Activated CD4-positive, alpha-beta T cell treated with anti-CD3 and anti-CD28 coated beads, Interleukin-2, amount 10 ng/mL, durations not matched to agents 7 days and 5 days (primary cell): ENCODE measurements around the gene CERS2. TPM values are rescaled to one million over a fixed set of nuclear protein-coding genes. Genes with fewer than 3 reads are reported as not detected.
"Not testable (repeated sequence)": the region's sequence is repeated elsewhere in the genome, so short reads cannot be mapped to it uniquely, and the experiment has no call there.

ENCODE experiments used
- CTCF ChIA-PET: fragments of 350-600 bp; sonication (Branson Sonifier 250); formaldehyde crosslinking; loops from one replicate; lab custom pipeline; 2021; ENCODE audit warnings: antibody characterized with exemption; lab: Charles Lee
- POLR2A ChIA-PET: fragments of 350-600 bp; sonication (Branson Sonifier 250); formaldehyde crosslinking; loops from one replicate; lab custom pipeline; 2021; ENCODE audit warnings: antibody characterized with exemption; lab: Charles Lee
- DNase-seq: peaks from one replicate; pipeline ENCODE4 v3.0.0-alpha.2; 2020
- H3K27ac Mint-ChIP-seq: one replicate; pipeline ENCODE4 v1.8.0; 2021; ENCODE audit warnings: mild to moderate bottlenecking, moderate library complexity, mixed read lengths
- H3K27me3 Mint-ChIP-seq: one replicate; pipeline ENCODE4 v1.8.0; 2021; ENCODE audit warnings: mixed read lengths
- H3K36me3 Mint-ChIP-seq: one replicate; pipeline ENCODE4 v1.8.0; 2021; ENCODE audit warnings: low read depth, mixed read lengths
- H3K4me1 Mint-ChIP-seq: one replicate; pipeline ENCODE4 v1.8.0; 2021; ENCODE audit warnings: mixed read lengths
- H3K4me3 Mint-ChIP-seq: one replicate; pipeline ENCODE4 v1.8.0; 2021; ENCODE audit warnings: mild to moderate bottlenecking, moderate library complexity, mixed read lengths
- H3K9me3 Mint-ChIP-seq: one replicate; pipeline ENCODE4 v1.8.0; 2021; ENCODE audit warnings: mixed read lengths
- total RNA-seq, 2 experiments: library from RNA; stranded (reverse); gene quantifications; one replicate each; pipeline ENCODE4 v1.2.3, GENCODE V29; 2021

CERS2 gene
- total RNA-seq, 2 experiments from 2014 or later = 173 to 192 TPM

DNA sequence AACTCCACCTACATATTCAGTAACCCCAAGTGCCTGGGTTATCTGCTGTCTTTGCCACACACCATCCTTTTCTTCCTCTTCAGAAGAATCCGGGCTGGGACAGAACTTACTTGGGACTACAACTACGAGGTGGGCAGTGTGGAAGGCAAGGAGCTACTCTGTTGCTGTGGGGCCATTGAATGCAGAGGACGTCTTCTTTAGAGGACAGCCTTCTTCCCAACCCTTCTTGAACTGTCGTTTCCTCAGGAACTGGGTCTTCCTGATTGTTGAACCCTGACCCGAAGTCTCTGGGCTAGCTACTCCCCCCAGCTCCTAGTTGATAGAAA, 10.5 kb downstream of the CERS2 start:
- CTCF ChIA-PET = no interaction called here
- no peak overlapping the region for H3K27ac Mint-ChIP-seq
- no peaks in the 10 kb centered on the region for H3K27me3 Mint-ChIP-seq
- H3K4me1 Mint-ChIP-seq = peaks cover 15% of the 10 kb centered on the region
- H3K4me3 Mint-ChIP-seq = no peak overlapping the region
- no peaks in the 10 kb centered on the region for H3K9me3 Mint-ChIP-seq
- POLR2A ChIA-PET = no interaction called here
- H3K36me3 Mint-ChIP-seq = peaks cover 79% of the 10 kb centered on the region
- no peak for DNase-seq

DNA sequence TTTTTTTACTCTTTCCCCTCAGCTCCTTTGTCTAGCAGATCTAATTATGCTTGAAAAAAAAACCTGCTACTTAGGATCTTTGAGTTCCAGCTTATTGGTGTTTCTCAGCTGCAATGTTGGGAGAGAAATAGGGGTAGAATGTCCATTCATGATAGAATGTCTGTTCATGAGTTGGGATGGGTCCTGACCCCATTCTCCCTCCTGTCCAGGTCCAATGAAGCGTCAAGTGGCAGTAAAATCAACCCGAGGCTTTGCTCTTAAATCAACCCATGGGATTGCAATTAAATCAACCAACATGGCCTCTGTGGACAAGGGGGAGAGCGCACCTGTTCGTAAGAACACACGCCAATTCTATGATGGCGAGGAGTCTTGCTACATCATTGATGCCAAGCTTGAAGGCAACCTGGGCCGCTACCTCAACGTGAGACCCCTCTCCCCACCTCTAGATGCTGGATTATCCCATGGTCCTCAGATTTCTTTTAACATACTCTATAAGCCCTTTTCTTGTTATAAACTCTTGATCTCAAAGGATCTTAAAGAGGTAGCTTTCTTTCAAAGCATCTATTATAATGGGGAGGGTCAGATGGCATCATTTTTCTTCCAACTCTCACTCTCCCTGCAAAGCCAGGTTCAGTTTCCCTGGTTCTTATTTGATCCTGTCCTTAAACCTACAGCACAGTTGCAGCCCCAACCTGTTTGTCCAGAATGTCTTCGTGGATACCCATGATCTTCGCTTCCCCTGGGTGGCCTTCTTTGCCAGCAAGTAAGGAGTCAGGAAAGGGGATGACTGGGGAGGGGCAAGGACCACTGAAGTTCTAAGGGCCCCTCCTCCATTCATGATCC, 11.1 kb downstream of the CERS2 start:
- DNase-seq = no peak
- POLR2A ChIA-PET = interaction anchor here (0.6 kb wide), 1 partner anchor 315 kb away, joined by 4 read pairs; no protein-coding TSS in a partner anchor
- no peaks in the 10 kb centered on the region for H3K27me3 Mint-ChIP-seq
- H3K36me3 Mint-ChIP-seq = peaks cover 80% of the 10 kb centered on the region
- CTCF ChIA-PET = interaction anchor here (0.7 kb wide), 1 partner anchor 11 kb away, joined by 3 read pairs; no protein-coding TSS in a partner anchor
- no peaks in the 10 kb centered on the region for H3K9me3 Mint-ChIP-seq
- peaks cover 12% of the 10 kb centered on the region for H3K4me1 Mint-ChIP-seq
- no peak overlapping the region for H3K4me3 Mint-ChIP-seq
- H3K27ac Mint-ChIP-seq = peak overlapping the region; percentile 69

- H3K4me3 Mint-ChIP-seq = no peak overlapping the region
- DNase-seq = no peak
- H3K27me3 Mint-ChIP-seq = no peaks in the 10 kb centered on the region
- CTCF ChIA-PET = no interaction called here
- H3K4me1 Mint-ChIP-seq = peaks cover 12% of the 10 kb centered on the region
- no peaks in the 10 kb centered on the region for H3K9me3 Mint-ChIP-seq
- H3K27ac Mint-ChIP-seq = no peak overlapping the region
- H3K36me3 Mint-ChIP-seq = peaks cover 73% of the 10 kb centered on the region
- POLR2A ChIA-PET = no interaction called here
These were observed 12.9 kb downstream of the CERS2 start for GRCh38 chr1:150961756-150962155.

DNA sequence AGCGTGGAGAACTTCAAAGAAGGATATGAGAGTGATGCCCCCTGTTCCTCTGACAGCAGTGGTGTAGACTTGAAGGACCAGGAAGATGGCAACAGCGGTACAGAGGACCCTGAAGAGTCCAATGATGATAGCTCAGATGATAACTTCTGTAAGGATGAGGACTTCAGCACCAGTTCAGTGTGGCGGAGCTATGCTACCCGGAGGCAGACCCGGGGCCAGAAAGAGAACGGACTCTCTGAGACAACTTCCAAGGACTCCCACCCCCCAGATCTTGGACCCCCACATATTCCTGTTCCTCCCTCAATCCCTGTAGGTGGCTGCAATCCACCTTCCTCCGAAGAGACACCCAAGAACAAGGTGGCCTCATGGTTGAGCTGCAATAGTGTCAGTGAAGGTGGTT, 14.0 kb downstream of the CERS2 start:
- Mint-ChIP-seq H3K36me3 (peaks cover 72% of the 10 kb centered on the region), H3K4me1 (peaks cover 12% of the 10 kb centered on the region), H3K9me3 (no peaks in the 10 kb centered on the region), H3K27ac (no peak overlapping the region), H3K4me3 (no peak overlapping the region), H3K27me3 (no peaks in the 10 kb centered on the region)
- CTCF ChIA-PET = no interaction called here
- POLR2A ChIA-PET = no interaction called here
- DNase-seq = no peak

DNA sequence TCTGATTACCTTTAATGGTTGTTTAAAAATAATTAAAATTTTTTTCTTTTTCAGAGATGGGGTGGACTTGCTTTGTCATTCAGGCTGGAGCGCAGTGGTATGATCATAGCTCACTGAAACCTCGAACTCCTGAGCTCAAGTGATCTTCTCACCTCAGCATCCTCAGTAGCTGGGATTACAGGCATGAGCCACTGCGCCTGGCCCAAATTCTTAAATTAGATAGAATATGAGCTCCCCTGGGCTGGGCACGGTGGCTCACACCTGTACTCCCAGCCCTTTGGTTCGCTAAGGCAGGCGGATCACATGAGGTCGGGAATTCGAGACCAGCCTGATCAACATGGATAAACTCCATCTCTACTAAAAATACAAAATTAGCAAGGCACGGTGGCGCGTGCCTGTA, 17.0 kb downstream of the CERS2 start:
- H3K4me3 Mint-ChIP-seq = no peak overlapping the region
- peaks cover 70% of the 10 kb centered on the region for H3K36me3 Mint-ChIP-seq
- peaks cover 6% of the 10 kb centered on the region for H3K4me1 Mint-ChIP-seq
- no peaks in the 10 kb centered on the region for H3K9me3 Mint-ChIP-seq
- no peak for DNase-seq
- POLR2A ChIA-PET = interaction anchor here (0.7 kb wide), 1 partner anchor 328 kb away, joined by 8 read pairs; the partner anchor contains the start of gene ENSA
- H3K27me3 Mint-ChIP-seq = no peaks in the 10 kb centered on the region
- H3K27ac Mint-ChIP-seq = no peak overlapping the region
- CTCF ChIA-PET = interaction anchor here (0.6 to 1.5 kb wide), 7 partner anchors 11 to 397 kb away, joined by 3 to 4 read pairs (median 3); no protein-coding TSS in a partner anchor

DNA sequence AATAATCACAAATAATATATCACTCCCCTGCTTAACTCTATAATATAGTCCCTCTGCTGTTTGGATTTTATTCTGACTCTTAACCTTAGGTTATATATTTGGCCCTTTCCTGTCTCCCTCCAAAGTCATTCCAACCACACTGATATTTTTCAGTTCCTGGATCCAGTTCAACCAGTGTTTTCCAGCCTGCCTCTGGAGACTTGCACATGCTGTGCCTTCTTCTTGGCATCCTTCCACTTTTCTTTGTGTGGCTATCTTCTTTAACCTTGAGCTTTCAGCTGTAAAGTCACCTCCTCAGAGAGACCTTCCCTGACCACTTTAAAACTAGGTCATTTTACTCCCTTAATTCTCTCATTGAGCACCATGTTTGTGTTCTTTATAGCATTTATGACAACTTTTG, 19.4 kb downstream of the CERS2 start:
- H3K36me3 Mint-ChIP-seq = peaks cover 71% of the 10 kb centered on the region
- ChIA-PET POLR2A (no interaction called here), CTCF (interaction anchor here (1.2 kb wide), 1 partner anchor 395 kb away, joined by 3 read pairs; no protein-coding TSS in a partner anchor)
- no peaks in the 10 kb centered on the region for H3K27me3 Mint-ChIP-seq
- no peak overlapping the region for H3K27ac Mint-ChIP-seq
- no peak for DNase-seq
- H3K4me3 Mint-ChIP-seq = no peak overlapping the region
- no peaks in the 10 kb centered on the region for H3K9me3 Mint-ChIP-seq
- H3K4me1 Mint-ChIP-seq = no peaks in the 10 kb centered on the region

DNA sequence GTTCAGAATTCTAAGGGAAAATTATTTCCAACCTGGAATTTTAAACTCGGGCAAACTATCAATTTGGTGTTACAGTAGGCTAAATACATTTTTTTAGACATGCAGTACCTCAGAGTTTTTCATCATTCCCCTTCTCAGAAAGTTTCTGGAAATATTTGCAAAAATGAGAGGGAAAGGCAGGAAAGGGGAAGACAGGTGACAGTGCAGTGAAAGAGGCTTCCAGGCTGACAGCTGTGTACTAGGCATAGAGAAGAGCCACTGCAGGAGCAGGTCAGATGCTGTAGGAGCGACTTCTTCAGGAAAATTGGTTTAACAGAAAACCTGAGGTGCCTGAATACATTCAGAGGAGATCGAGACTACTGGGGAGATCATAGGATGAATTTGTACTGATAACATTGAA, 19.9 kb downstream of the CERS2 start:
- Mint-ChIP-seq H3K9me3 (no peaks in the 10 kb centered on the region), H3K27me3 (no peaks in the 10 kb centered on the region), H3K4me3 (no peak overlapping the region), H3K36me3 (peaks cover 70% of the 10 kb centered on the region), H3K4me1 (no peaks in the 10 kb centered on the region), H3K27ac (no peak overlapping the region)
- DNase-seq = no peak
- CTCF ChIA-PET = interaction anchor here (1.2 kb wide), 1 partner anchor 394 kb away, joined by 3 read pairs; no protein-coding TSS in a partner anchor
- POLR2A ChIA-PET = interaction anchor here (0.6 kb wide), 1 partner anchor 597 kb away, joined by 4 read pairs; no protein-coding TSS in a partner anchor

DNA sequence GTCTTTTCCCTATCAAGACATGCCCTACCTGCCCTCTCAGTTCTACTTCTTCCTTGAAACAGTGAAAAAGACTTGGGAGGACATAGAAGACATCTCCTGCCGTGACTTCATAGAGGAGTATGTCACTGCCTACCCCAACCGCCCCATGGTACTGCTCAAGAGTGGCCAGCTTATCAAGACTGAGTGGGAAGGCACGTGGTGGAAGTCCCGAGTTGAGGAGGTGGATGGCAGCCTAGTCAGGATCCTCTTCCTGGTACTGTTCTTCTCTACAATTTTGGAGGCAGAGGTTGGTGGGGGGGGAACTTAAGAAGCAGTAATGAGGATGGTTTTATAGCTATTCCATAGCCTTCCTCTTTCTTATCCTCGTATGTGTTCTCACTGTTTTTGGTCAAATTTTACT, 29.8 kb downstream of the CERS2 start:
- POLR2A ChIA-PET = interaction anchor here (0.5 kb wide), 1 partner anchor 8 kb away, joined by 5 read pairs; no protein-coding TSS in a partner anchor

DNA sequence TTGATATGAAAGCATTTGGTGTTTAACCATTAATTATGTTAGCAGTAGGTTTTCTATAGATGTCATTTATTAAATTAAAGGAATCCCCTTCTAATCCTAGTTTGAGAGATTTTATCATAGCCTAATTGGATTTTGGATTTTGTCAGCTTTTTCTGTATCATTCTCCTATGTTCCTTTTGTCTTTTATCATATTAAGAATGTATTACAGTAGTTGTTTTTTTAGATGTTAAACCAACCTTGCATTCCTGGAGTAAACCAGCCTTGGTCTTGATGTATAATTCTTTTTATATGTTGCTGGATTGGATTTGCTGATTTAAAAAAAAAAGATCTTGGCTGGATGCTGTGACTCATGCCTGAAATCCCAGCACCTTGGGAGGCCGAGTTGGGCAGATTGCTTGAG, 42.9 kb downstream of the CERS2 start:
- Mint-ChIP-seq H3K9me3 (peaks cover 15% of the 10 kb centered on the region), H3K27ac (no peak overlapping the region), H3K4me3 (no peak overlapping the region), H3K27me3 (no peaks in the 10 kb centered on the region), H3K4me1 (peaks cover 26% of the 10 kb centered on the region), H3K36me3 (peaks cover 65% of the 10 kb centered on the region)
- POLR2A ChIA-PET = interaction anchor here (0.7 kb wide), 1 partner anchor 104 kb away, joined by 5 read pairs; no protein-coding TSS in a partner anchor
- DNase-seq = no peak
- CTCF ChIA-PET = interaction anchor here (1.0 kb wide), 1 partner anchor 9 kb away, joined by 5 read pairs; no protein-coding TSS in a partner anchor

More for the DNA sequence above, 29.8 kb downstream of the CERS2 start:
- no peaks in the 10 kb centered on the region for H3K27me3 Mint-ChIP-seq
- H3K4me3 Mint-ChIP-seq = no peak overlapping the region
- H3K27ac Mint-ChIP-seq = peak overlapping the region; percentile 20
- peaks cover 46% of the 10 kb centered on the region for H3K36me3 Mint-ChIP-seq
- DNase-seq = no peak
- H3K9me3 Mint-ChIP-seq = no peaks in the 10 kb centered on the region
- no peaks in the 10 kb centered on the region for H3K4me1 Mint-ChIP-seq
- CTCF ChIA-PET = interaction anchor here (1.2 to 1.9 kb wide), 2 partner anchors 11 to 13 kb away, joined by 3 to 6 read pairs; no protein-coding TSS in a partner anchor

- DNase-seq, H3K27me3 Mint-ChIP-seq, H3K4me3 Mint-ChIP-seq, CTCF ChIA-PET, POLR2A ChIA-PET, H3K27ac Mint-ChIP-seq: not testable (repeated sequence)
- Mint-ChIP-seq H3K9me3 (peaks cover 15% of the 10 kb centered on the region), H3K36me3 (peaks cover 54% of the 10 kb centered on the region), H3K4me1 (peaks cover 26% of the 10 kb centered on the region)
These were observed 45.9 kb downstream of the CERS2 start for GRCh38 chr1:150928775-150929174.

DNA sequence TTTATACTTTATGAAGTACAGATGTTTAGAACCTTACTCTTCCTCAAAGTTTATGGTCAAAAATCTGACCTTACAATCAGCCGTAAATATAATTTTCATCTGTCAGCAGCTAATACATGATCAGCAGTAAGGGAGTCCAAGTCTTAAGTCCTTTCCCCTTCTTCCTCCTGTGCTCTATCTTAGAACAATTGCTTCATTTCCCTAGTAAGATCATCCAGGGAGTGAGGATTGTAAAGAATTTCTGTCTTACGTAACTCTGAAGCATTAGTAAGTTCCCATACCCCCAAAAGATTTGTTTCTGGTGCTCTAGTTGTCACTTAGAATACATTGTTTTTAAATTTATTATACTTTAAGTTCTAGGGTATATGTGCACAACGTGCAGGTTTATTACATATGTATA, 46.3 kb downstream of the CERS2 start:
- no peaks in the 10 kb centered on the region for H3K27me3 Mint-ChIP-seq
- DNase-seq = no peak
- POLR2A ChIA-PET = no interaction called here
- CTCF ChIA-PET = interaction anchor here (1.0 kb wide), 1 partner anchor 367 kb away, joined by 3 read pairs; no protein-coding TSS in a partner anchor
- H3K4me3 Mint-ChIP-seq = no peak overlapping the region
- H3K36me3 Mint-ChIP-seq = peaks cover 54% of the 10 kb centered on the region
- peaks cover 15% of the 10 kb centered on the region for H3K9me3 Mint-ChIP-seq
- H3K27ac Mint-ChIP-seq = no peak overlapping the region
- peaks cover 26% of the 10 kb centered on the region for H3K4me1 Mint-ChIP-seq

DNA sequence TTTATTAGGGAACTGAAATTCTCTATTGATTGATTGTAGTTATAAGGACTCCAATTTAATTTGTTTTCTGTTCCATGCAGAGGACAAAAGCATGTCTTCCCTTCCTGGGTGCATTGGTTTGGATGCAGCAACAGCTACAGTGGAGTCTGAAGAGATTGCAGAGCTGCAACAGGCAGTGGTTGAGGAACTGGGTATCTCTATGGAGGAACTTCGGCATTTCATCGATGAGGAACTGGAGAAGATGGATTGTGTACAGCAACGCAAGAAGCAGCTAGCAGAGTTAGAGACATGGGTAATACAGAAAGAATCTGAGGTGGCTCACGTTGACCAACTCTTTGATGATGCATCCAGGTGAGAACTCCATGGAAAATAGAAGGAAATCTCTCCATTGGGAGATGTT, 47.0 kb downstream of the CERS2 start:
- DNase-seq = no peak
- CTCF ChIA-PET = interaction anchor here (0.9 to 1.0 kb wide), 2 partner anchors 20 to 367 kb away, joined by 3 read pairs; no protein-coding TSS in a partner anchor
- peaks cover 13% of the 10 kb centered on the region for H3K9me3 Mint-ChIP-seq
- peak overlapping the region; percentile 97 for H3K4me3 Mint-ChIP-seq
- peaks cover 27% of the 10 kb centered on the region for H3K4me1 Mint-ChIP-seq
- no peak overlapping the region for H3K27ac Mint-ChIP-seq
- H3K36me3 Mint-ChIP-seq = peaks cover 51% of the 10 kb centered on the region
- no peaks in the 10 kb centered on the region for H3K27me3 Mint-ChIP-seq
- POLR2A ChIA-PET = no interaction called here
